Measurements from ENCODE around the gene SANBR.

SANBR gene

GRCh38 chr2:61042807-61043206 lies 22.9 kb upstream of the SANBR start:
- H3K27me3 ChIP-seq (replicated peaks; ENCODE audit: control insufficient read depth, insufficient read depth, low read length): no peaks in the 10 kb centered on the region
- TF ChIP-seq CTCF (IDR thresholded peaks at IDR 0.05; ENCODE audit: insufficient read depth, low read length, poor library complexity, severe bottlenecking): no peak
- H3K4me3 ChIP-seq (replicated peaks; ENCODE audit: low read depth, low read length): no peak overlapping the region
- DNase-seq (ENCODE audit: extremely low read depth, insufficient read length): no peak
- no peaks in the 10 kb centered on the region; the same call in 1 of the 2 replicates for H3K36me3 ChIP-seq (ENCODE audit: control insufficient read depth, insufficient read depth, low read length)

- Histone ChIP-seq H3K36me3 (ENCODE audit: control insufficient read depth, insufficient read depth, low read length) (peaks cover 2% of the 10 kb centered on the region), H3K27me3 (replicated peaks; ENCODE audit: control insufficient read depth, insufficient read depth, low read length) (no peaks in the 10 kb centered on the region), H3K4me3 (replicated peaks; ENCODE audit: low read depth, low read length) (no peak overlapping the region)
- DNase-seq (ENCODE audit: extremely low read depth, insufficient read length): peak; percentile 37
- no peak for TF ChIP-seq CTCF (IDR thresholded peaks at IDR 0.05; ENCODE audit: insufficient read depth, low read length, poor library complexity, severe bottlenecking)
These were observed 21.0 kb upstream of the SANBR start for GRCh38 chr2:61044636-61045035.

- Histone ChIP-seq H3K27me3 (replicated peaks; ENCODE audit: control insufficient read depth, insufficient read depth, low read length) (no peaks in the 10 kb centered on the region), H3K36me3 (ENCODE audit: control insufficient read depth, insufficient read depth, low read length) (peaks cover 2% of the 10 kb centered on the region), H3K4me3 (replicated peaks; ENCODE audit: low read depth, low read length) (no peak overlapping the region)
- no peak for TF ChIP-seq CTCF (IDR thresholded peaks at IDR 0.05; ENCODE audit: insufficient read depth, low read length, poor library complexity, severe bottlenecking)
- DNase-seq (ENCODE audit: extremely low read depth, insufficient read length): no peak
These were observed 20.4 kb upstream of the SANBR start for GRCh38 chr2:61045226-61045625.

- TF ChIP-seq CTCF (IDR thresholded peaks at IDR 0.05; ENCODE audit: insufficient read depth, low read length, poor library complexity, severe bottlenecking): no peak
- Histone ChIP-seq H3K36me3 (ENCODE audit: control insufficient read depth, insufficient read depth, low read length) (peaks cover 2% of the 10 kb centered on the region), H3K27me3 (replicated peaks; ENCODE audit: control insufficient read depth, insufficient read depth, low read length) (no peaks in the 10 kb centered on the region), H3K4me3 (replicated peaks; ENCODE audit: low read depth, low read length) (no peak overlapping the region)
- DNase-seq (ENCODE audit: extremely low read depth, insufficient read length): no peak
These were observed 19.7 kb upstream of the SANBR start for GRCh38 chr2:61045999-61046398.

- DNase-seq (ENCODE audit: extremely low read depth, insufficient read length): no peak
- Histone ChIP-seq H3K27me3 (replicated peaks; ENCODE audit: control insufficient read depth, insufficient read depth, low read length) (no peaks in the 10 kb centered on the region), H3K36me3 (ENCODE audit: control insufficient read depth, insufficient read depth, low read length) (peaks cover 3% of the 10 kb centered on the region; the same call in 1 of the 2 replicates), H3K4me3 (replicated peaks; ENCODE audit: low read depth, low read length) (no peak overlapping the region)
- no peak for TF ChIP-seq CTCF (IDR thresholded peaks at IDR 0.05; ENCODE audit: insufficient read depth, low read length, poor library complexity, severe bottlenecking)
These were observed 10.1 kb upstream of the SANBR start for GRCh38 chr2:61055557-61055956.

- Histone ChIP-seq H3K4me3 (replicated peaks; ENCODE audit: low read depth, low read length) (no peak overlapping the region), H3K27me3 (replicated peaks; ENCODE audit: control insufficient read depth, insufficient read depth, low read length) (no peaks in the 10 kb centered on the region), H3K36me3 (ENCODE audit: control insufficient read depth, insufficient read depth, low read length) (peaks cover 3% of the 10 kb centered on the region; the same call in 1 of the 2 replicates)
- DNase-seq (ENCODE audit: extremely low read depth, insufficient read length): no peak
- no peak for TF ChIP-seq CTCF (IDR thresholded peaks at IDR 0.05; ENCODE audit: insufficient read depth, low read length, poor library complexity, severe bottlenecking)
These were observed 8.1 kb upstream of the SANBR start for GRCh38 chr2:61057562-61057961.
